H1 (cell line): ENCODE results near the gene DENND10. TPM values are rescaled to one million over a fixed set of nuclear protein-coding genes. Genes with fewer than 3 reads are reported as not detected.

Experiments
- CTCF ChIA-PET: fragments of 300-600 bp; sonication (Branson Sonifier 250); formaldehyde crosslinking; loops from one replicate; lab custom pipeline; 2021; ENCODE audit not compliant: partially characterized antibody; lab: Charles Lee
- POLR2A ChIA-PET: fragments of 300-600 bp; sonication (Branson Sonifier 250); formaldehyde crosslinking; loops from one replicate; lab custom pipeline; 2021; ENCODE audit warnings: inconsistent platforms; ENCODE audit not compliant: partially characterized antibody; lab: Charles Lee
- DNase-seq, 2 experiments: peaks; one replicate each; pipeline versions ENCODE4 v3.0.0 to v3.0.0-alpha.2; 2010 to 2022; ENCODE audit warnings: low spot score in 2 of 2, low read depth in 1 of 2, mixed read lengths in 1 of 2
- FAIRE-seq: peaks from 2 replicates; lab custom pipeline; 2011; peaks lifted over from hg19 to GRCh38; lab: Jason Lieb, UNC
- H2AFZ ChIP-seq: 2 replicates; pipeline ENCODE4 v1.8.1; 2012; ENCODE audit warnings: low read length, inconsistent platforms
- H2AK5ac ChIP-seq: 2 replicates; pipeline ENCODE4 v1.6.1; 2013; ENCODE audit warnings: low read depth, low read length
- H2BK120ac ChIP-seq: replicated peaks from 2 replicates; pipeline ENCODE3; 2013; ENCODE audit warnings: low read depth, low read length, inconsistent platforms
- H2BK12ac ChIP-seq: 2 replicates; pipeline ENCODE4 v1.6.1; 2013; ENCODE audit warnings: low read depth, low read length
- H2BK15ac ChIP-seq: 2 replicates; pipeline ENCODE4 v1.6.1; 2013; ENCODE audit warnings: low read length
- H2BK20ac ChIP-seq: 2 replicates; pipeline ENCODE4 v1.6.1; 2013; ENCODE audit warnings: low read length
- H2BK5ac ChIP-seq: 2 replicates; pipeline ENCODE4 v1.6.1; 2013; ENCODE audit warnings: low read depth, low read length
- H3K14ac ChIP-seq: 2 replicates; pipeline ENCODE4 v1.6.1; 2013; ENCODE audit warnings: inconsistent platforms; ENCODE audit not compliant: insufficient read length
- H3K18ac ChIP-seq: 2 replicates; pipeline ENCODE4 v1.6.1; 2013; ENCODE audit warnings: low read length; ENCODE audit errors: extremely low read depth
- H3K23ac ChIP-seq: 2 replicates; pipeline ENCODE4 v1.6.1; 2013; ENCODE audit warnings: inconsistent platforms; ENCODE audit not compliant: insufficient read length
- H3K23me2 ChIP-seq: 2 replicates; pipeline ENCODE4 v1.6.1; 2013; ENCODE audit warnings: low read depth, low read length
- H3K27ac ChIP-seq: 2 replicates; pipeline ENCODE4 v1.6.1; 2011; ENCODE audit warnings: low read depth, low read length, inconsistent platforms
- H3K27me3 ChIP-seq, 4 experiments: replicated peaks in 1 of 4; 1 replicate in 1 of 4; 2 replicates in 3 of 4; pipeline versions ENCODE4 v1.6.1 to v1.8.1; 2011 to 2013; ENCODE audit warnings: low read length in 3 of 4, mild to moderate bottlenecking in 3 of 4, inconsistent platforms in 2 of 4, mixed read lengths in 2 of 4, moderate library complexity in 1 of 4; ENCODE audit not compliant: control insufficient read depth in 3 of 4, insufficient read depth in 3 of 4; ENCODE audit errors: extremely low read depth in 1 of 4
- H3K36me3 ChIP-seq, 4 experiments: 2 replicates each; pipeline versions ENCODE4 v1.6.1 to v1.8.1; 2011 to 2013; ENCODE audit warnings: mild to moderate bottlenecking in 4 of 4, low read length in 3 of 4, moderate library complexity in 2 of 4, control low read depth in 1 of 4, inconsistent platforms in 1 of 4; ENCODE audit not compliant: insufficient read depth in 4 of 4, control insufficient read depth in 2 of 4
- H3K4ac ChIP-seq: replicated peaks from 2 replicates; pipeline ENCODE3; 2013; ENCODE audit warnings: low read length, low read depth, mixed read lengths, inconsistent platforms; ENCODE audit not compliant: insufficient read length
- H3K4me1 ChIP-seq, 4 experiments: replicated peaks in 1 of 4; 1 replicate in 1 of 4; 2 replicates in 3 of 4; pipeline versions ENCODE4 v1.6.1 to v1.8.1; 2011 to 2013; ENCODE audit warnings: low read length in 3 of 4, inconsistent platforms in 2 of 4, mixed read lengths in 1 of 4; ENCODE audit not compliant: insufficient read depth in 4 of 4, control insufficient read depth in 3 of 4
- H3K4me2 ChIP-seq, 2 experiments: 2 replicates each; pipeline versions ENCODE4 v1.6.1 to v1.8.1; 2011 to 2013; ENCODE audit warnings: low read depth in 2 of 2, low read length in 2 of 2, control low read depth in 1 of 2, inconsistent platforms in 1 of 2, mild to moderate bottlenecking in 1 of 2; ENCODE audit not compliant: insufficient read depth in 1 of 2
- H3K4me3 ChIP-seq, 4 experiments: fragments of 200-600, 300-600 bp in 1 of 4; sonication (generic), shearing (Covaris generic), sonication (Bioruptor Twin) in 1 of 4; 2 replicates each; pipeline versions ENCODE4 v1.5.1 to v1.8.1; 2011 to 2016; ENCODE audit warnings: low read length in 4 of 4, low read depth in 3 of 4, control low read depth in 2 of 4, inconsistent platforms in 2 of 4, mild to moderate bottlenecking in 2 of 4, mixed read lengths in 1 of 4, moderate library complexity in 1 of 4; ENCODE audit not compliant: insufficient read depth in 2 of 4; ENCODE audit errors: extremely low read depth in 1 of 4
- H3K56ac ChIP-seq: replicated peaks from 2 replicates; pipeline ENCODE3; 2013; ENCODE audit warnings: low read depth, mild to moderate bottlenecking, mixed read lengths, low read length, inconsistent platforms; ENCODE audit not compliant: insufficient read length
- H3K79me1 ChIP-seq: 2 replicates; pipeline ENCODE4 v1.6.1; 2013; ENCODE audit warnings: low read depth, low read length, control low read depth
- H3K79me2 ChIP-seq, 2 experiments: 2 replicates each; pipeline versions ENCODE4 v1.6.1 to v1.8.1; 2012 to 2013; ENCODE audit warnings: low read length in 2 of 2, mild to moderate bottlenecking in 2 of 2, inconsistent platforms in 1 of 2; ENCODE audit not compliant: insufficient read depth in 2 of 2, control insufficient read depth in 1 of 2
- H3K9ac ChIP-seq, 4 experiments: replicated peaks in 1 of 4; 1 replicate in 1 of 4; 2 replicates in 3 of 4; pipeline versions ENCODE4 v1.6.1 to v1.8.1; 2011 to 2013; ENCODE audit warnings: low read depth in 3 of 4, low read length in 3 of 4, control low read depth in 2 of 4, mild to moderate bottlenecking in 2 of 4, moderate library complexity in 2 of 4, inconsistent platforms in 1 of 4; ENCODE audit errors: extremely low read depth in 1 of 4
- H3K9me3 ChIP-seq, 2 experiments: 2 replicates each; pipeline versions ENCODE4 v1.6.1 to v1.8.1; 2012 to 2013; ENCODE audit warnings: mild to moderate bottlenecking in 2 of 2, moderate library complexity in 2 of 2, control low read depth in 1 of 2, inconsistent platforms in 1 of 2, low read depth in 1 of 2, low read length in 1 of 2, mixed read lengths in 1 of 2; ENCODE audit not compliant: insufficient read depth in 2 of 2
- H4K20me1 ChIP-seq, 2 experiments: replicated peaks in 1 of 2; 2 replicates each; pipeline versions ENCODE3 to v1.8.1; 2011 to 2013; ENCODE audit warnings: inconsistent platforms in 2 of 2, low read length in 2 of 2, mild to moderate bottlenecking in 1 of 2; ENCODE audit not compliant: insufficient read depth in 2 of 2, control insufficient read depth in 1 of 2
- H4K5ac ChIP-seq: 2 replicates; pipeline ENCODE4 v1.6.1; 2013; ENCODE audit warnings: low read length, low read depth, mixed read lengths, inconsistent platforms; ENCODE audit not compliant: insufficient read length
- H4K8ac ChIP-seq: 2 replicates; pipeline ENCODE4 v1.8.0; 2013; ENCODE audit warnings: mild to moderate bottlenecking, moderate library complexity, low read length, inconsistent platforms; ENCODE audit not compliant: insufficient read depth; ENCODE audit errors: extremely low read depth
- H4K91ac ChIP-seq: replicated peaks from 2 replicates; pipeline ENCODE3; 2013; ENCODE audit warnings: low read length, mixed read lengths, inconsistent platforms; ENCODE audit not compliant: insufficient read length
- CBX8 ChIP-seq: fragments of 300-800, 300-1000 bp; sonication (generic); IDR thresholded peaks from 2 replicates; pipeline ENCODE4 v1.7.1; 2016; ENCODE audit warnings: low read depth, low read length, borderline replicate concordance
- GTF2F1 ChIP-seq: IDR thresholded peaks from 2 replicates; pipeline ENCODE4 v1.6.1; 2012; ENCODE audit warnings: low read depth, low read length, improper control_type of control experiment, borderline replicate concordance
- KDM5A ChIP-seq: fragments of 200-600 bp; IDR thresholded peaks from 2 replicates; pipeline ENCODE4 v1.7.1; 2012; ENCODE audit warnings: mild to moderate bottlenecking, low read length, inconsistent platforms, mixed read lengths
- NRF1 ChIP-seq: IDR thresholded peaks from 2 replicates; pipeline ENCODE4 v1.6.1; 2011; ENCODE audit warnings: mild to moderate bottlenecking, low read depth, low read length, improper control_type of control experiment
- PHF8 ChIP-seq: fragments of 200-600 bp; sonication (generic); conservative IDR thresholded peaks from 2 replicates; pipeline ENCODE4 v1.7.1; 2012; ENCODE audit warnings: low read depth, mild to moderate bottlenecking, inconsistent platforms, low read length, moderate library complexity
- POLR2AphosphoS5 ChIP-seq: IDR thresholded peaks from 2 replicates; pipeline ENCODE4 v1.6.1; 2011; ENCODE audit warnings: low read depth, low read length
- SIN3A ChIP-seq, 2 experiments: IDR thresholded peaks in 1 of 2; conservative IDR thresholded peaks in 1 of 2; 2 replicates each; pipeline ENCODE4 v1.6.1; 2011 to 2012; ENCODE audit warnings: low read length in 2 of 2, improper control_type of control experiment in 1 of 2, low read depth in 1 of 2, mild to moderate bottlenecking in 1 of 2
- SIRT6 ChIP-seq: IDR thresholded peaks from one replicate; pipeline ENCODE4 v1.7.1; 2012; ENCODE audit warnings: low read length, inconsistent platforms
- SP4 ChIP-seq: IDR thresholded peaks from 2 replicates; pipeline ENCODE4 v1.6.1; 2012; ENCODE audit warnings: low read length, inconsistent platforms
- TAF1 ChIP-seq: IDR thresholded peaks from 2 replicates; pipeline ENCODE4 v1.6.1; 2011; ENCODE audit warnings: mild to moderate bottlenecking, low read depth, low read length
- YY1 ChIP-seq: IDR thresholded peaks from 2 replicates; pipeline ENCODE4 v1.6.1; 2011; ENCODE audit warnings: low read depth, mild to moderate bottlenecking, low read length
- ZNF274 ChIP-seq: IDR thresholded peaks from 2 replicates; pipeline ENCODE4 v1.7.0; 2012; ENCODE audit warnings: low read length, borderline replicate concordance; ENCODE audit errors: extremely low read depth
- WGBS, 2 experiments: shearing (Covaris generic) in 1 of 2; methylation state at CpG; one replicate each; pipeline versions ENCODE4 v1.1.6 to v1.1.7; 2013 to 2015; ENCODE audit warnings: low lambda C conversion rate in 2 of 2, mixed read lengths in 2 of 2, inconsistent platforms in 1 of 2, low coverage in 1 of 2, missing lambda C conversion rate in 1 of 2; ENCODE audit not compliant: insufficient replicate concordance in 2 of 2, insufficient coverage in 1 of 2, insufficient read length in 1 of 2; ENCODE audit errors: extremely low coverage in 1 of 2, missing lambda C conversion rate in 1 of 2; 5-methylcytosine and 5-hydroxymethylcytosine counted together
- polyA plus RNA-seq, 7 experiments: library from polyadenylated mRNA; depleted of rRNA in 3 of 7; stranded (reverse) in 5 of 7; unstranded in 2 of 7; fragments of >200 nt in 5 of 7; fragments of 200-250 nt in 2 of 7; gene quantifications; 1 replicate in 5 of 7; 2 replicates in 1 of 7; 4 replicates in 1 of 7; pipeline versions ENCODE4 v1.2.1 to v1.2.3, GENCODE V29; 2011 to 2013; ENCODE audit warnings: missing spikeins in 2 of 7, mixed read lengths in 2 of 7
- total RNA-seq: library from RNA; stranded (reverse); fragmentation: NEBNext Ultra II Directional; extraction: Animal tissue kit (Norgen Biotek cat#: 25700); gene quantifications from 2 replicates; pipeline ENCODE4 v1.2.1, GENCODE V29; 2021

DENND10 gene
- total and polyA plus RNA-seq, 2 of the 8 experiments (the other 6 are each of a cell fraction or from before 2014, with no cell fraction given), result 49.3 to 64.4 TPM

GRCh38 chr10:119178372-119179119, 74.6 kb downstream of the DENND10 start, which contains the start of gene PRDX3:
TSS of gene PRDX3 (minus strand) at chr10:119178812. CDS start at chr10:119178790, 22 bp downstream.
- H3K27ac ChIP-seq, result peak within 1 kb of the TSS; percentile 91
- H4K20me1 ChIP-seq, result no peaks in the 10 kb centered on the region
- H3K18ac ChIP-seq, result peak within 1 kb of the TSS; percentile 88
- H3K4me1 ChIP-seq, result peaks cover 0 to 3% (median 2%) of the 10 kb centered on the region in 4 experiments; a peak in 4 of 7 replicates
- no peaks in the 10 kb centered on the region for H3K27me3 ChIP-seq
- peak within 1 kb of the TSS; percentile 90 for H4K8ac ChIP-seq
- H2BK15ac ChIP-seq, result no peak within 1 kb of the TSS
- H3K4me2 ChIP-seq, result peak within 1 kb of the TSS; percentile 79
- H3K79me1 ChIP-seq, result peaks cover 2% of the 10 kb centered on the region; the same call in 1 of the 2 replicates
- H4K5ac ChIP-seq, result peak within 1 kb of the TSS; percentile 73
- H3K9me3 ChIP-seq, result peaks cover 0 to 4% of the 10 kb centered on the region in 2 experiments; a peak in 1 of 4 replicates
- H3K4ac ChIP-seq, result peak within 1 kb of the TSS; percentile 64
- H3K79me2 ChIP-seq, result peaks cover 4 to 41% of the 10 kb centered on the region in 2 experiments
- FAIRE-seq (no peak), DNase-seq (peak; percentile 64 to 96)
- no peak within 1 kb of the TSS for H2BK120ac ChIP-seq
- peak within 1 kb of the TSS; percentile 83 for H2BK5ac ChIP-seq
- peak within 1 kb of the TSS; percentile 91 for H2AFZ ChIP-seq
- 1% methylated on average over 42 of the region's 45 CpGs; no CpG with 5 or more reads in 1 of the 2 experiments for WGBS, 2 experiments
- peak within 1 kb of the TSS; percentile 5 for H3K14ac ChIP-seq
- H3K9ac ChIP-seq, result peak within 1 kb of the TSS; percentile 88 to 94 (median 91)
- 0 out of 2 replicates have a peak within 1 kb of the TSS, but pooled peaks have one; percentile 21 for H2BK12ac ChIP-seq
- H3K23ac ChIP-seq, result no peak within 1 kb of the TSS
- H3K4me3 ChIP-seq, result peak within 1 kb of the TSS; percentile 86 to 99 (median 92)
- peak within 1 kb of the TSS; percentile 95 for H4K91ac ChIP-seq
- no peak within 1 kb of the TSS for H2AK5ac ChIP-seq
- H3K23me2 ChIP-seq, result 0 out of 2 replicates have a peak, but pooled peaks cover 2% of the 10 kb centered on the region
- CTCF ChIA-PET, result interaction anchor here (2.5 kb wide), 1 partner anchor 21 kb away, joined by 13 read pairs; no protein-coding TSS in a partner anchor
- H2BK20ac ChIP-seq, result no peak within 1 kb of the TSS
- H3K36me3 ChIP-seq, result peaks cover 2 to 32% (median 9%) of the 10 kb centered on the region in 4 experiments; a peak in 4 of 8 replicates
- POLR2A ChIA-PET, result interaction anchor here (0.7 to 2.0 kb wide), 6 partner anchors 11 to 1878 kb away, joined by 3 to 8 read pairs (median 4); partner anchors contain the start of gene SFXN4
- peak within 1 kb of the TSS; percentile 20 for H3K56ac ChIP-seq
- TF ChIP-seq PHF8 (peak; percentile 99), NRF1 (peak; percentile 59), TAF1 (peak; percentile 94), GTF2F1 (peak; percentile 42; the same call in 1 of the 2 replicates), SIN3A (conservative IDR thresholded peaks at IDR 0.05 in 1 of 2, IDR thresholded peaks at IDR 0.05 in 1 of 2; ENCODE audit: low read depth in 1 of 2, low read length in 2 of 2) (0 out of 4 replicates have a peak, but pooled peaks of 1 of the 2 experiments have one; percentile 38), POLR2AphosphoS5 (peak; percentile 95), SIRT6 (no peak), YY1 (peak; percentile 95), ZNF274 (no peak), KDM5A (0 out of 2 replicates have a peak, but pooled peaks have one; percentile 55), SP4 (no peak), CBX8 (no peak)
